Glutamatergic neuron (in vitro differentiated cells): ENCODE data around the gene INKA2. TPM values are rescaled to one million over a fixed set of nuclear protein-coding genes. Genes with fewer than 3 reads are reported as not detected.

Experiments used
- DNase-seq: peaks from one replicate; pipeline ENCODE4 v3.0.0; 2022
- H3K27ac Mint-ChIP-seq: one replicate; pipeline ENCODE4 v1.8.0; 2020; ENCODE audit warnings: mild to moderate bottlenecking, mixed read lengths, inconsistent platforms; ENCODE audit not compliant: unreplicated experiment
- H3K27me3 Mint-ChIP-seq: one replicate; pipeline ENCODE4 v1.8.0; 2020; ENCODE audit warnings: mild to moderate bottlenecking, moderate library complexity, mixed read lengths, inconsistent platforms; ENCODE audit not compliant: unreplicated experiment
- H3K36me3 Mint-ChIP-seq: one replicate; pipeline ENCODE4 v1.8.0; 2020; ENCODE audit warnings: mild to moderate bottlenecking, mixed read lengths, inconsistent platforms; ENCODE audit not compliant: unreplicated experiment
- H3K4me1 Mint-ChIP-seq: one replicate; pipeline ENCODE4 v1.8.0; 2020; ENCODE audit warnings: mild to moderate bottlenecking, low read depth, mixed read lengths, inconsistent platforms; ENCODE audit not compliant: unreplicated experiment
- H3K4me3 Mint-ChIP-seq: one replicate; pipeline ENCODE4 v1.8.0; 2020; ENCODE audit warnings: mild to moderate bottlenecking, mixed read lengths, inconsistent platforms; ENCODE audit not compliant: unreplicated experiment
- H3K9me3 Mint-ChIP-seq: one replicate; pipeline ENCODE4 v1.8.0; 2020; ENCODE audit warnings: mild to moderate bottlenecking, moderate library complexity, mixed read lengths, inconsistent platforms; ENCODE audit not compliant: unreplicated experiment
- CTCF ChIP-seq: fragments of 200-600 bp; sonication (generic); IDR thresholded peaks from one replicate; pipeline ENCODE4 v1.5.0; 2021; ENCODE audit not compliant: partially characterized antibody, unreplicated experiment
- total RNA-seq: library from RNA; stranded (reverse); fragmentation: NEBNext Ultra II Directional; extraction: Animal tissue kit (Norgen Biotek cat#: 25700); gene quantifications from one replicate; pipeline ENCODE4 v1.2.1, GENCODE V29; 2021; ENCODE audit not compliant: unreplicated experiment

The INKA2 gene
- total RNA-seq, 1 donor from 2014 or later = 112 TPM

GRCh38 chr1:111778066-111778465, 38.9 kb upstream of the INKA2 start:
- Mint-ChIP-seq H3K9me3 (peaks cover 2% of the 10 kb centered on the region), H3K27ac (no peak overlapping the region), H3K36me3 (no peaks in the 10 kb centered on the region), H3K4me3 (no peak overlapping the region), H3K4me1 (peaks cover 2% of the 10 kb centered on the region), H3K27me3 (no peaks in the 10 kb centered on the region)
- no peak for TF ChIP-seq CTCF
- no peak for DNase-seq

DNA sequence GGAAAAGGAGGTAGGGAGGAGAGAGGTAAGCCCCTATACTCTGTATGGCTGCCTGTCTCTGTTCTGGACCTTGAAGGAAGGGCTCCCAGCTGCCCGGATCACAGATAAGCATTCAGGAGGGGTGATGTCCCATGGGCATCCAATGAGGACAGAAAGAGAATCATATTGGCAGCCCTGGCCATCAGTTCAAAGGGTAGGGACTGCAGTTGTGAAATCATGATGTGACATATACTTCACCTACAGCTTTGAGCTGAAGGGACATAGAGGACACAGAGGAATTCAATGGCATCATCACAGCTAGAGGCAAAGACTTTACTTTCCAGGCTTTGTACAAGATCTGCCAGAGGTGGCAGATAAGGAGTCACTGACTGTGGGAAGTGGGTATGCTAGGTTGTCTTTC, 38.1 kb upstream of the INKA2 start:
- peaks cover 2% of the 10 kb centered on the region for H3K9me3 Mint-ChIP-seq
- H3K4me1 Mint-ChIP-seq = peaks cover 2% of the 10 kb centered on the region
- no peaks in the 10 kb centered on the region for H3K27me3 Mint-ChIP-seq
- TF ChIP-seq CTCF = no peak
- no peaks in the 10 kb centered on the region for H3K36me3 Mint-ChIP-seq
- no peak overlapping the region for H3K4me3 Mint-ChIP-seq
- no peak for DNase-seq
- H3K27ac Mint-ChIP-seq = no peak overlapping the region

DNA sequence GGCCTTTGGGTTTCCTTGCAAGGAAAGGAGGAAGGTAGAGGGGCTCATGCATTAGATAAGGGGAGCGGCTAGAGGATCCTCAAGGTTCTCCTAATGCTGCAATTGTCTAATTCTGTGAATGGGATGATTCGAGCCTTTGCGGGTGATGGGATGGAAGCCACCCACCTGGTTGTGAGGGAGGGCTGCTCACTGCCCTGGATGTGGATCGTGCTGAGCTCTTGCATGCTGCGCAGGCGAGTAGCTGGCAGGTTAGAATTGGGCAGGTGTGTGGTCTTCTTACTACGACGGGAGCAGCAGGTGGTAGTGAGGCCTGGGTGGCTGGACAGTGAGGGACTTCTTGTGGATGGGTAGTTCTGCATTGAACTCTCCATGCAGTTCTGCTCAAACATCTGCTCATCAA, 37.7 kb upstream of the INKA2 start:
- no peak overlapping the region for H3K4me3 Mint-ChIP-seq
- no peak overlapping the region for H3K27ac Mint-ChIP-seq
- TF ChIP-seq CTCF = no peak
- H3K4me1 Mint-ChIP-seq = peaks cover 2% of the 10 kb centered on the region
- H3K27me3 Mint-ChIP-seq = no peaks in the 10 kb centered on the region
- H3K9me3 Mint-ChIP-seq = peaks cover 2% of the 10 kb centered on the region
- DNase-seq = no peak
- H3K36me3 Mint-ChIP-seq = no peaks in the 10 kb centered on the region

DNA sequence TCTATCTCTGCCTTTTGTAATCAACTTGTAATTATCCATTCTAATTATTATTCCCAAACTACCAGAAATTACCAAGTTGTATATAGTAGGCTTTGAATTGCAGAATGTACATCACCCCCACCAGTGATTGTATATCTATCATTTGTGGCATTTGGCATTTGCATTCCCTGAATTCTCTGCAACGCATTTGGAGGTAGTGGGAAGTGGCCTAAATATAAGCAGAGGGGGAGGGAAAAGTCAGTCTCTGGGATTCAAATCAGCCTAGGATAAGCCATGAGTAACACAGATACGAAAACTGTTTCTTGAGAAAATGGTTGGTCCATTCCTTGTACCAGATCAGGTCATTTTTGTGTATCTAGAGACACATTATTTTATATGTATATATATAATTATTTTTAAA, 37.2 kb upstream of the INKA2 start:
- peaks cover 2% of the 10 kb centered on the region for H3K9me3 Mint-ChIP-seq
- DNase-seq = no peak
- no peaks in the 10 kb centered on the region for H3K27me3 Mint-ChIP-seq
- H3K36me3 Mint-ChIP-seq = no peaks in the 10 kb centered on the region
- H3K27ac Mint-ChIP-seq = no peak overlapping the region
- peaks cover 2% of the 10 kb centered on the region for H3K4me1 Mint-ChIP-seq
- TF ChIP-seq CTCF = no peak
- H3K4me3 Mint-ChIP-seq = no peak overlapping the region

DNA sequence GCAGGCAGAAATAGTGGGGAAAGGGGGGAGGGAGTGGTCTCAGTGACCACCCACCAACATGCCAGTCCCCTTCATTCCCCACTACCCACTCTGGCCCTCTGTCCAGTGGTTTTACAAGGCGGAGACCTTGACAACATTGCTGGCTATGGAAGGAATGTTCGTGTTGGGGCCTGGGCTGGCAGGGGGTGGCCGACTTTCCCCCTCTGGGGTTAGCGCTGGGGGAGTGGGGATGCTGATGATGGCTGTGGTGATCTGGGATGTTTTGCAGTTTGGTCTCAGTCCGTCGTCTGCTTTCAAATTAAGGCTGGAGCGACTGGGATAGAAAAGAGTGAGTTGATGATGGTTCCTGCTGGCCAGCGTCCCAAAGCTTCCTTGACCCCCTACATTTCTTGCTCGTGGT, 36.8 kb upstream of the INKA2 start:
- DNase-seq = no peak
- Mint-ChIP-seq H3K27ac (no peak overlapping the region), H3K9me3 (no peaks in the 10 kb centered on the region), H3K4me3 (no peak overlapping the region), H3K36me3 (no peaks in the 10 kb centered on the region), H3K4me1 (peaks cover 2% of the 10 kb centered on the region), H3K27me3 (no peaks in the 10 kb centered on the region)
- TF ChIP-seq CTCF = no peak
